GM06990 (cell line): ENCODE data around the gene ANKS1B.

ENCODE experiments used
- DNase-seq: peaks from one replicate; pipeline ENCODE4 v3.0.0-alpha.2; 2011; ENCODE audit not compliant: insufficient read length; ENCODE audit errors: extremely low read depth
- H3K27me3 ChIP-seq: replicated peaks from 2 replicates; pipeline ENCODE4 v1.6.0; 2011; ENCODE audit warnings: low read length; ENCODE audit not compliant: control insufficient read depth, insufficient read depth
- H3K36me3 ChIP-seq: 2 replicates; pipeline ENCODE4 v1.5.1; 2011; ENCODE audit warnings: low read length; ENCODE audit not compliant: control insufficient read depth, insufficient read depth
- H3K4me3 ChIP-seq: replicated peaks from 2 replicates; pipeline ENCODE4 v1.5.1; 2011; ENCODE audit warnings: low read depth, mild to moderate bottlenecking, control low read depth, low read length
- TF ChIP-seq, protein P1 (sequence below): IDR thresholded peaks from 2 replicates; pipeline ENCODE4 v1.5.1; 2011; ENCODE audit warnings: low read length, control low read depth, mild to moderate bottlenecking, inconsistent platforms; ENCODE audit not compliant: insufficient read depth, poor library complexity, severe bottlenecking

Gene ANKS1B

GRCh38 chr12:99282086-99282485 is 702.6 kb downstream of the ANKS1B start:
- Histone ChIP-seq H3K36me3 (no peaks in the 10 kb centered on the region), H3K27me3 (no peaks in the 10 kb centered on the region), H3K4me3 (no peak overlapping the region)
- no peak for DNase-seq
- TF ChIP-seq, protein P1, sequence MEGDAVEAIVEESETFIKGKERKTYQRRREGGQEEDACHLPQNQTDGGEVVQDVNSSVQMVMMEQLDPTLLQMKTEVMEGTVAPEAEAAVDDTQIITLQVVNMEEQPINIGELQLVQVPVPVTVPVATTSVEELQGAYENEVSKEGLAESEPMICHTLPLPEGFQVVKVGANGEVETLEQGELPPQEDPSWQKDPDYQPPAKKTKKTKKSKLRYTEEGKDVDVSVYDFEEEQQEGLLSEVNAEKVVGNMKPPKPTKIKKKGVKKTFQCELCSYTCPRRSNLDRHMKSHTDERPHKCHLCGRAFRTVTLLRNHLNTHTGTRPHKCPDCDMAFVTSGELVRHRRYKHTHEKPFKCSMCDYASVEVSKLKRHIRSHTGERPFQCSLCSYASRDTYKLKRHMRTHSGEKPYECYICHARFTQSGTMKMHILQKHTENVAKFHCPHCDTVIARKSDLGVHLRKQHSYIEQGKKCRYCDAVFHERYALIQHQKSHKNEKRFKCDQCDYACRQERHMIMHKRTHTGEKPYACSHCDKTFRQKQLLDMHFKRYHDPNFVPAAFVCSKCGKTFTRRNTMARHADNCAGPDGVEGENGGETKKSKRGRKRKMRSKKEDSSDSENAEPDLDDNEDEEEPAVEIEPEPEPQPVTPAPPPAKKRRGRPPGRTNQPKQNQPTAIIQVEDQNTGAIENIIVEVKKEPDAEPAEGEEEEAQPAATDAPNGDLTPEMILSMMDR = no peak

DNA sequence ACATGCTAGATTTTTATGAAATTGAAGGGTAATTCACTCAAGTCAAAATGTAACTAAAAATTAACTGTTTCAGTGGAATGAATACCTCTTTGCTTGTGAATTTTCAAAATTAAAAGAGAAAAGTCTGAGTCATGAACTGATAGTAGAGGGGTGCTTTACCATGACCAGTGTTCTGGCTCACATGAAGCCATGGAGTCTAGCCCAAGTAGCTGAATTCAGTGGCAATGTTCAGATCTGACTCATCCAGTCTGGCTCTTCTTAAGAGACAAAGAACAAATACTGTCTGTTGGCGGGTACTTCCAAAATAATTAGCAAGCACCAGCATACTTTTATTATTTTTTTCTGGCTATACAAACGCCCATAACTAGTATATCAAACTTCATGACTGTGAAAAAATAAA is 703.5 kb downstream of the ANKS1B start:
- H3K36me3 ChIP-seq = no peaks in the 10 kb centered on the region
- no peak for DNase-seq

DNA sequence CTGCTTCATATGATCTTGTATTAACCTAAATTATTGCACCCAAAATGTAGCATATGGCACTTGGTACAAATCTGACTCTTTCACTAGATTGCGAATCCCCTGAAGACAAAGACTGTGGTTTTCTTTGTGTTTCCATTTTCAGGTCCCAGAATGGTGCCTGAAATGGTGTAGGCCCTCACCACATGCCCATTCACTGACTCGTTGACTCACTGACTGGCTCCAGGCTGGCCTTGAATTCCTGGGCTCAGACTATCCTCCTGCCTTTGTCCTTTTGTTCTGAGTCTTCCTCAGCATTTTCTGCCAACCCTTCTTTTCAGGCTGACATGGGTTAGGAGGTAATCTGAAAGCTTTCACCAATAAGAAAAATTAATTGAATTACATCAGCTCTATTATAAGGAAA is 705.8 kb downstream of the ANKS1B start:
- Histone ChIP-seq H3K4me3 (no peak overlapping the region), H3K27me3 (no peaks in the 10 kb centered on the region), H3K36me3 (no peaks in the 10 kb centered on the region)
- TF ChIP-seq, protein P1 = no peak
- DNase-seq = no peak

More for the DNA sequence above, 703.5 kb downstream of the ANKS1B start:
- H3K4me3 ChIP-seq = no peak overlapping the region
- no peaks in the 10 kb centered on the region for H3K27me3 ChIP-seq
- TF ChIP-seq, protein P1 = no peak

GRCh38 chr12:99277591-99278379 is 707.0 kb downstream of the ANKS1B start:
- DNase-seq = no peak
- no peaks in the 10 kb centered on the region for H3K36me3 ChIP-seq
- no peak overlapping the region for H3K4me3 ChIP-seq
- no peaks in the 10 kb centered on the region for H3K27me3 ChIP-seq
- TF ChIP-seq, protein P1 = no peak

- TF ChIP-seq, protein P1 = no peak
- Histone ChIP-seq H3K4me3 (no peak overlapping the region), H3K27me3 (no peaks in the 10 kb centered on the region), H3K36me3 (no peaks in the 10 kb centered on the region)
- DNase-seq = no peak
These were observed 713.7 kb downstream of the ANKS1B start for GRCh38 chr12:99271071-99271470.
